SK-N-SH (cell line): ENCODE data around the gene CYP51A1.

Experiments used
- SIN3A ChIP-seq: IDR thresholded peaks from 2 replicates; pipeline ENCODE4 v1.6.1; 2012; ENCODE audit warnings: low read depth, mild to moderate bottlenecking, low read length, moderate library complexity, borderline replicate concordance
- SMC3 ChIP-seq: IDR thresholded peaks from 2 replicates; pipeline ENCODE4 v1.6.1; 2012; ENCODE audit warnings: low read depth, low read length, improper control_type of control experiment
- TF ChIP-seq, protein P1 (sequence below): IDR thresholded peaks from 2 replicates; pipeline ENCODE4 v1.6.1; 2012; ENCODE audit warnings: mild to moderate bottlenecking, low read depth, low read length, moderate library complexity
- TF ChIP-seq, protein P2 (sequence below): fragments of 200-600 bp; sonication (generic); IDR thresholded peaks from 2 replicates; pipeline ENCODE4 v1.6.1; 2017; ENCODE audit warnings: antibody characterized with exemption, mild to moderate bottlenecking, moderate library complexity

DNA sequence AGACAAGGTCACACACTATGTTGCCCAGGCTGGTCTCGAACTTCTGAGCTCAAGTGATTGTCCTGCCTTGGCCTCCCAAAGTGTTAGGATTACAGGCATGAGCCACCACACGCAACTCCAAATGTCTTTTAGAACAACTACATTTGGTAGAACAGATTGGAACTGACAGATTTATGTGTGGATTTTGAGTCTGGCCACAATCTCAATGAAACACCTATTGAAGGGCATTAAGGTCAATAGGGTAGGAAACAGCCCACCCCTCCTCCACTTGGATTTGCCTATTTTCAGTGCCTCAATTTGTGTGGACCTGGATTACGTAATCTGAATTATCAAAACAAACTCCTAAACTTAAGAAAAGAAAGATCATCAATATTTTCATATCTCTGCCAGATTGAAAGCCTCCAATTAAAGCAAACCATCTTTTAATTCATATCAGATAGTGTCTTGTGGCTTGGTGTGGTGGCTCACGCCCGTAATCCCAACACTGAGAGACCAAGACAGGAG, 15.5 kb upstream of the CYP51A1 start:
- TF ChIP-seq, protein P1, sequence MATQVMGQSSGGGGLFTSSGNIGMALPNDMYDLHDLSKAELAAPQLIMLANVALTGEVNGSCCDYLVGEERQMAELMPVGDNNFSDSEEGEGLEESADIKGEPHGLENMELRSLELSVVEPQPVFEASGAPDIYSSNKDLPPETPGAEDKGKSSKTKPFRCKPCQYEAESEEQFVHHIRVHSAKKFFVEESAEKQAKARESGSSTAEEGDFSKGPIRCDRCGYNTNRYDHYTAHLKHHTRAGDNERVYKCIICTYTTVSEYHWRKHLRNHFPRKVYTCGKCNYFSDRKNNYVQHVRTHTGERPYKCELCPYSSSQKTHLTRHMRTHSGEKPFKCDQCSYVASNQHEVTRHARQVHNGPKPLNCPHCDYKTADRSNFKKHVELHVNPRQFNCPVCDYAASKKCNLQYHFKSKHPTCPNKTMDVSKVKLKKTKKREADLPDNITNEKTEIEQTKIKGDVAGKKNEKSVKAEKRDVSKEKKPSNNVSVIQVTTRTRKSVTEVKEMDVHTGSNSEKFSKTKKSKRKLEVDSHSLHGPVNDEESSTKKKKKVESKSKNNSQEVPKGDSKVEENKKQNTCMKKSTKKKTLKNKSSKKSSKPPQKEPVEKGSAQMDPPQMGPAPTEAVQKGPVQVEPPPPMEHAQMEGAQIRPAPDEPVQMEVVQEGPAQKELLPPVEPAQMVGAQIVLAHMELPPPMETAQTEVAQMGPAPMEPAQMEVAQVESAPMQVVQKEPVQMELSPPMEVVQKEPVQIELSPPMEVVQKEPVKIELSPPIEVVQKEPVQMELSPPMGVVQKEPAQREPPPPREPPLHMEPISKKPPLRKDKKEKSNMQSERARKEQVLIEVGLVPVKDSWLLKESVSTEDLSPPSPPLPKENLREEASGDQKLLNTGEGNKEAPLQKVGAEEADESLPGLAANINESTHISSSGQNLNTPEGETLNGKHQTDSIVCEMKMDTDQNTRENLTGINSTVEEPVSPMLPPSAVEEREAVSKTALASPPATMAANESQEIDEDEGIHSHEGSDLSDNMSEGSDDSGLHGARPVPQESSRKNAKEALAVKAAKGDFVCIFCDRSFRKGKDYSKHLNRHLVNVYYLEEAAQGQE = no peak
- TF ChIP-seq, protein P2, sequence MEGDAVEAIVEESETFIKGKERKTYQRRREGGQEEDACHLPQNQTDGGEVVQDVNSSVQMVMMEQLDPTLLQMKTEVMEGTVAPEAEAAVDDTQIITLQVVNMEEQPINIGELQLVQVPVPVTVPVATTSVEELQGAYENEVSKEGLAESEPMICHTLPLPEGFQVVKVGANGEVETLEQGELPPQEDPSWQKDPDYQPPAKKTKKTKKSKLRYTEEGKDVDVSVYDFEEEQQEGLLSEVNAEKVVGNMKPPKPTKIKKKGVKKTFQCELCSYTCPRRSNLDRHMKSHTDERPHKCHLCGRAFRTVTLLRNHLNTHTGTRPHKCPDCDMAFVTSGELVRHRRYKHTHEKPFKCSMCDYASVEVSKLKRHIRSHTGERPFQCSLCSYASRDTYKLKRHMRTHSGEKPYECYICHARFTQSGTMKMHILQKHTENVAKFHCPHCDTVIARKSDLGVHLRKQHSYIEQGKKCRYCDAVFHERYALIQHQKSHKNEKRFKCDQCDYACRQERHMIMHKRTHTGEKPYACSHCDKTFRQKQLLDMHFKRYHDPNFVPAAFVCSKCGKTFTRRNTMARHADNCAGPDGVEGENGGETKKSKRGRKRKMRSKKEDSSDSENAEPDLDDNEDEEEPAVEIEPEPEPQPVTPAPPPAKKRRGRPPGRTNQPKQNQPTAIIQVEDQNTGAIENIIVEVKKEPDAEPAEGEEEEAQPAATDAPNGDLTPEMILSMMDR = no peak
- no peak for TF ChIP-seq SMC3
- TF ChIP-seq SIN3A = no peak
